M059J (cell line): ENCODE results near the gene TNFRSF12A. TPM values are rescaled to one million over a fixed set of nuclear protein-coding genes. Genes with fewer than 3 reads are reported as not detected.

ENCODE experiments used
- DNase-seq: peaks from one replicate; pipeline ENCODE4 v3.0.0-alpha.2; 2012; ENCODE audit warnings: low read depth
- total RNA-seq: library from RNA; depleted of rRNA; stranded (reverse); fragments of >200 nt; shearing (Covaris generic); gene quantifications from 2 replicates; pipeline ENCODE4 v1.2.3, GENCODE V29; 2014

The TNFRSF12A gene
- total RNA-seq, 1 experiment from 2014 or later, result 662 TPM

DNA sequence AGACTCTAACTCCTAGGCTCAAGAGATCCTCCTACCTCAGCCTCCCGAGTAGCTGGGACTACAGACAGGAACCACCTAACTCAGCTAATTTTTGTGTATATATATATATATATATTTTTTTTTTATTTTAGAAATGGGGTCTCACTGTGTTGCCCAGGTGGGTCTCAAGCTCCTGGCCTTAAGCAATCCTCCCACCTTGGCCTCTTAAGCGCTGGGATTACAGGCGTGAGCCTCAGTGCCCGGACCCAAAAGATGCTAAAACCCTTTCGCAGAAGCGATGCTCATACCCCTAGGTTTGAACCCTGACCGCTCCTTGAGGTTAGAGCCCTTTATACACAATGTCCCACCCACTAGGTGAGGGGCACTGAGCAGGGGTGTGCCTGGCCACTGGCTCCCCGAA lies 9.7 kb upstream of the TNFRSF12A start:
- no peak for DNase-seq

DNA sequence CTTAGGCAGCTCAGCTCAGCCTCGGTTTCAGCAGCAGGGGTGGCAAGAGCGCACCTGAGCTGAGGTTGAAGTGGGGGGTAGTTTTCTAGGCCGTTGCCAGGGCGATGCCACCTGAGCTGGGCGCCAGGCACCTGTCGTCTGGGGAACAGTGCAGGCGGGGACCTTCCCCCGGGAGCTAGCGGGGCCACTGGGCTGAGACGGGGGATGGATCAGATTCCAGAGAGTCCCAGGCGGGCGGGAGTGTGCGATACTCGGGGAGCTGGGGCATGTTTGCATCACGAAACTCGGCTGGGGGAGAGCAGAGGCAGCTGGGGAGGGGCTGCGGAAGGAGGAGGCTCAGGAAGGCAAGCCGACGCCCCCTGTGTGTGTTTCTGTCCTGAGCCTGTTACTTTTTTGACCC lies 7.9 kb upstream of the TNFRSF12A start:
- no peak for DNase-seq

DNA sequence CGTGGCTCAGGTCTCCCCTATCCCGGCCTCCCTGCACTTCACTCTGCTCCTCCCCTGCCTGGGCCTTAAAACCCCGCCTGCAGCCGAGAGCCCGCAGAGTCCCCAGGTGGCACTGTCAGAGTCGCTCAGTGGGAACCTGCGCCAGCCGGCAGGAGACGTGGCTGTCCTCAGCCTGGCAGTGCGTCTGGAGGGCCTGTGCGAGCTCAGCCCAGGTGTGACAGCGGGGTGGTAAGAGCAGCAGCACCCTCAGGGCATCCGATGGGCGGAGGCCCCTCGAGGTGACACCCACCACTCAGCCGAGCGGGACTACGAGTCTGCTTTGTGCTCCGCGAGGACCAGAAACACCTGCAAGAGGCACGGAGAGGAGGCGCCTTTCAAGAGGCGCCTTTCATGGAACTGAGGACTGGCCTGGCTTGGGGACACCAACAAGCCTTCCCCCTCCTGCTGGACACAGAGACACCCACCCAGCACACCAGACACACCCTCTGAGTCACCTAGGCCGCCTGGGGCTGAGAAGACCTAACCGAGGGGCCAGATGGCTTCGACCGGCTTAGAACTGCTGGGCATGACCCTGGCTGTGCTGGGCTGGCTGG lies 7.2 kb upstream of the TNFRSF12A start, which contains the start of gene CLDN9:
CLDN9 (plus strand) TSS at position 96 of the 593 bp plus-strand sequence; CDS start at position 536, 440 bp downstream.
- peak; percentile 29 for DNase-seq

DNA sequence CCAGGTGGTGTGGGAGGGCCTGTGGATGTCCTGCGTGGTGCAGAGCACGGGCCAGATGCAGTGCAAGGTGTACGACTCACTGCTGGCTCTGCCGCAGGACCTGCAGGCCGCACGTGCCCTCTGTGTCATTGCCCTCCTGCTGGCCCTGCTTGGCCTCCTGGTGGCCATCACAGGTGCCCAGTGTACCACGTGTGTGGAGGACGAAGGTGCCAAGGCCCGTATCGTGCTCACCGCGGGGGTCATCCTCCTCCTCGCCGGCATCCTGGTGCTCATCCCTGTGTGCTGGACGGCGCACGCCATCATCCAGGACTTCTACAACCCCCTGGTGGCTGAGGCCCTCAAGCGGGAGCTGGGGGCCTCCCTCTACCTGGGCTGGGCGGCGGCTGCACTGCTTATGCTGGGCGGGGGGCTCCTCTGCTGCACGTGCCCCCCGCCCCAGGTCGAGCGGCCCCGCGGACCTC lies 6.6 kb upstream of the TNFRSF12A start:
- peak; percentile 38 for DNase-seq

DNA sequence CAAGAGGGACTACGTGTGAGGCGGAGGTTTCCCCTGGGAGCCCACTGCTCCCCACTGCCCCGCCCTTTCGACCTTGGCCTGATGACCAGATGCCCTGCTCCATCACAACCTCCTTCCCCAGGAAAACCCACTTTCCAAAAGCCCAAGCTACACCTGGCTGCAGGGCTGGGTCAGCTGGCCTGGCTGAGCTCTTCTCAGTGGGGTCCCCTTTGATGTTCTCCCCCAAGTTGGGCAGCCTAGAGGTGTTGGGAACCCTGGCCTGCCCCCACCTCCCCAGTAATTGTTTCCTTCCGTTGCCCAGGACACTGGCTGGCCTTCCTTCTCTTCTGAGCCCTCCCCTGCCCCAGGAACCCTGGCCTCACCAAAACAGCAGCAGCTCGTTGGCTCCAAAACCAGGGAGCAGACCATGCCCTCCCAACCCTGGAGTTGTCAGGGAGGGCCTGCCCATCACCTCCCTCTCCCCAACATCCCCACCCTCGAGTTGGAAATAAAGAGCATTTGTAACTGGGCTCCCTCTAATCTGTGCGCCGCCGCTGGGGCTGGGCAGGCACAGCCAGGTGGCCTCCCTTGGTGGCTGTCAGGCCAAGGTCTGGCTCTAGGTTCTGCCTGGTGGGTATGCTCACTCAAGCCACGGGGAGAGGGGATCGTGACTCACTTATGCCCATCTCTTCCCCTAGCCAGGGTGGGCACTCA lies 6.0 kb upstream of the TNFRSF12A start:
- DNase-seq, result no peak

DNA sequence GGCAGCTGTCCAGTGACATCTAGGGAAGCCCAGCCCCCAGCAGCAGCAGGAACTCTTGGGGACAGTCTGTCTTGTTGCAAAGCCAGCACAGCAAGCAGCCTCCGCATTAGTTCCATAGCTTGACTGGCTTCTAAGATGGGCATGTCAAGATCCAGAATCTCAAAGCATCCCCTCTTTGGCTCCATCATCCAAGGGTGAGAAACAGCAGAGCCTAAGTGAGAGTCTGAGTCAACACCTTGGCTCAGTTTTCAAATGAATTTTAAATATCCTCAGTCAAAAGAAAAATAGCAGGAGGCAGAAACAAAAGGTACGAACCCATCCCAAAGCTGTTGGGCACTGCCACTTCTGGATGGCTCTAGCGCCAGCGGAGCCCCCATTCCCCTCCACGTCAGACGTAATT lies 5.2 kb upstream of the TNFRSF12A start:
- DNase-seq, result no peak

DNA sequence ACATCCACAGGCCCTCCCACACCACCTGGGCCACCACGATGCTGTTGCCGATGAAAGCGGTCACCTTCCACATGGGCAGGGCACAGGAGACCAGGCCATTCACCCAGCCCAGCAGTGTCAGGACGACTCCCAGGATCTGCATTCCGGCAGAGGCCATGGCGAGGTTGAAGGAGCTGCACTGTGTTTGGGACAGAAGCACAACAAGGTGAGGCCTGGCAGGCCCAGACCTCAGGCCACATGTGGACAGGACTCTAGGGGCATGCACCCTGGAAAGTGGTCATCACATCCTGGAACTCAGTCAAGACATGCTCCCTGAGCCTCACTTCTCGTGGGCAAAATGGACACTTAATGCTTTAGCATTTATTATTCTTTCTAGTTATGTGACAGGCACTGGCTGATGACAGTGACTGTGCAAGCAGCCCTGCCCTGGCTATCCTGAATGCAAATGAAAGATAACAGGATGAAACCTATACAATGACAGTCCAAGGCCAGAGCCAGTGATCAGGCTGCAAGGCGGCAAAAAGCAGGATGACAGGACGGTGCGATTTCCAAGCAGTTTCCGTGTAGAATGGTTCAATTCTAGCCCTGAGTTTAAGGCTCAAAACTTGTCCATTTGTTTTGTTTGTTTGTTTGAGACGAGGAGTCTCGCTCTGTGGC lies 4.2 kb upstream of the TNFRSF12A start:
- DNase-seq, result no peak

DNA sequence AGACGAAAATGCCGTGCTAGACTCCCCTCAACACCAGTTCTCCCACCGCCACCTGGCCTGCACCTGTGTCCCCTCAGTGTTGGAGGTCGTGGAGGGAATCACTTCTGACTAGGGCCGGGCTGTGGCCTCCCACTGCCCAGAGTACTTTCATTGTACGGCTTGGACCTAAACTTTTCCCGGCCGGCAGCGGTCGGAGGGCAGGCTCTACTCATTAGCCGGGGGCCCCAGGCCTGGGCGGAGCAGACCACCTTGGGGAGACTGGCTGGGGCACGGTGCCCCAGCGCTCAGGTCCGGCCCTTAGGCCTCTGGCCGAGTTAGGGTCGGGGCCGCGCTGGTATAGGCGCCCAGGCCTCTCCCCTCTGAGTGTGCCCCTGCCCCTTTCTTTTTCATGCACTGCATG lies 2.8 kb upstream of the TNFRSF12A start:
- DNase-seq, result no peak

DNA sequence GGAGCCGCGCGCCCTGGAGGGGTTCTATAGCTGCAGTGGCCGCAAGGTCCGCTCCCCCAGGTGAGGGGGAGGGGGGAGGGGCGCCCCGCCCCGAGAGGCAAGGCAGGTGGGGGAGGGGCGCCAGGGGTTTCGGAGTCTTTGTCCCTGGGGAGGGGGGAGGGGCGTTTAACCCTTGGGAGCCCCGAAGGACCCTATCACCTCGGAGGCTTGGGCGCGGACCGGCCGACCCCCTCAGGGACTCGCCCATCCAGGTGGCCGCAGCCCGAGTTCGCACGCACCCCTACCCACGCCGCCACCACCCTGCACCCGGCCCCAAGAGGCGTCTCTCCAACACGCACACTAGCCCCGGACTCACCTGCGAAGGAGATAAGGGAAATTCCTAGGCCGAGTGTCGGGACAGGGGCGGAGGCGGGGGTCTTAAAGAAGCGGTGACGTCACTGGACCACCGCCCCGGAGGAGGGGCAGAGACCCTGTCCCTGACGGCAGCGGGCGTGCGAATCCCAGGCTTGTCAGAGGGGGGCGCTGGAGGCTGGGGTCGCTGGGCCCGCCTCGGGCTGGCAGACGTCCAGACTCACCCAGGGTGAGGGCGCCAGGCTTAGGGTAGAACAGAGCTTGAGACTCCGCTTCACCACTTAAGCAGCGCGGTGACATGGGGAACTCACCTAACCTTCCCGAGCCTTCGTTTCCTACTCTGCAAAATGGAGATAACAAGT lies 2.2 kb upstream of the TNFRSF12A start, which contains the start of gene CLDN6:
CLDN6 (minus strand) TSS at position 390 of the 713 bp plus-strand sequence. CDS start 2,162 bp downstream, outside the sequence.
- no peak for DNase-seq

DNA sequence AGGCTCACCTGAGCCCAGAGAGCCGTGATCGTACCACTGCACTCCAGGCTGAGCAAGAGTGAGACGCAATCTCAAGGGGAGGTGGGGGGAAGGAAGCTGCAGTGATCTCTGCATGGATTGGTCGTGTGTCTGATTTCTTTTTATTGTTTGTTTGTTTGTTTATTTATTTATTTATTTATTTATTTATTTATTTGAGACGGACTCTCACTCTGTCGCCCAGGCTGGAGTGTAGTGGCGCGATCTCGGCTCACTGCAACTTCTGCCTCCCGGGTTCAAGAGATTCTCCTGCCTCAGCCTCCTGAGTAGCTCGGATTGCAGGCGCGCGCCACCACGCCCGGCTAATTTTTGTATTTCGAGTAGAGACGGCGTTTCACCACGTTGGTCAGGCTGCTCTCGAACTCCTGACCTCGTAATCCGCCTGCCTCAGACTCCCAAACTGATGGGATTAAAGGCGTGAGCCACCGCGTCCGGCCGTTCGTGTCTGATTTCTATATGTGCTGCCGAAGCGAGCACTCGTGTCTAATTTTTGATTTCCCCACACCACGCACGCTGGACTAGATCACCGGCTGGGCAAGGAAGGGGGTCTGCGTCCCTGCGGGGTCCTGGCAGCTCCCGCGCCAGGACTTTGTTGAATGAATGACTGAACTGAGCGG lies 448 bp upstream of the TNFRSF12A start:
- DNase-seq, result no peak

DNA sequence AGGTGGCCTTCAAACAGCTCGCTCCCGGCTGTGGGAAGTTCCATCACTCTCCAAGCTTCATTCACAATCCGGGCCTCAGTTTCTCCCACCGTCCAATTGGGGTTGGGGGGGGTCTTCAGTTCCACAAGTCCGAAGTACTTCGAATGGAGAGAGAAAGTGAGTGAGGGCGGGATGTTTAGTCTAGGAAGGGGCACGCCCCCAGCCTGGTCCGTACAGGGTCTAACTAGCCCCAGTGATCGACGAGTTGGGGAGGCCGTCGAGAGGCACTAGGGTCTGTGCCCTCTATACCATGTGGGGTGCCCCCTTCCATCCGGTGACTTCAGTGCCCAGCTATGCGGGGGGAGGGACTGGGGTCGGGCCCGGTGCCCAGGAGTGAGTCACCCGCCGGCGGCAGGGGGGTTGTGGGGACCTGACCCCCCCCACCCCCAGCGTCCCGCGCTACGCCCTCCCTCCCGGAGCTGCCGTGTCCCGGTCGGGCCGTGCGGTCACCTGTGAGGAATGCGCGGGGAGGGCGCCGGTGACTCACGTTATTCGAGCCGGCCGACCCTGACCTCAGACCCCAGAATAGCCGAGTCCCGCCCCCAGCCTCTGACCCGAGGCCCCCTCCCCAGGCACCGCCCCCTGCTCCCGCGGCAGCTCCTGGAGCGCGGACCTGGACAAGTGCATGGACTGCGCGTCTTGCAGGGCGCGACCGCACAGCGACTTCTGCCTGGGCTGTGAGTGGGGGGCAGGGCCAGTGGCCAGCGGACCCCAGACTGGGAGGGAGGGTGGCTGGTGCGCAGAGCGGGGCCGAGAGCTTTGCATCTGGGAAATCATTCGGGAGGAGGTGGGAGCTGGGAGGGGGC lies 658 bp downstream of the TNFRSF12A start:
- peak; percentile 91 for DNase-seq

DNA sequence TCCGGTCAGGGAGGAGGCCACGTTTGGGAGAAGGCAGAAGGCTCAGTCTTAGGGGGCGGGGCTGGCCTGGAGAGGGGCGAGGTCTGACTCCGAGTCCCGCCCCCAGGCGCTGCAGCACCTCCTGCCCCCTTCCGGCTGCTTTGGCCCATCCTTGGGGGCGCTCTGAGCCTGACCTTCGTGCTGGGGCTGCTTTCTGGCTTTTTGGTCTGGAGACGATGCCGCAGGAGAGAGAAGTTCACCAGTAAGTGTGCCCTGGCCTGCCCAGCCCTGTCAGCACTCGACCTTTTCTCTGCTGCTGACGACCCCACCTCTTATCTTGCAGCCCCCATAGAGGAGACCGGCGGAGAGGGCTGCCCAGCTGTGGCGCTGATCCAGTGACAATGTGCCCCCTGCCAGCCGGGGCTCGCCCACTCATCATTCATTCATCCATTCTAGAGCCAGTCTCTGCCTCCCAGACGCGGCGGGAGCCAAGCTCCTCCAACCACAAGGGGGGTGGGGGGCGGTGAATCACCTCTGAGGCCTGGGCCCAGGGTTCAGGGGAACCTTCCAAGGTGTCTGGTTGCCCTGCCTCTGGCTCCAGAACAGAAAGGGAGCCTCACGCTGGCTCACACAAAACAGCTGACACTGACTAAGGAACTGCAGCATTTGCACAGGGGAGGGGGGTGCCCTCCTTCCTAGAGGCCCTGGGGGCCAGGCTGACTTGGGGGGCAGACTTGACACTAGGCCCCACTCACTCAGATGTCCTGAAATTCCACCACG lies 1.5 kb downstream of the TNFRSF12A start:
- peak; percentile 99 for DNase-seq

DNA sequence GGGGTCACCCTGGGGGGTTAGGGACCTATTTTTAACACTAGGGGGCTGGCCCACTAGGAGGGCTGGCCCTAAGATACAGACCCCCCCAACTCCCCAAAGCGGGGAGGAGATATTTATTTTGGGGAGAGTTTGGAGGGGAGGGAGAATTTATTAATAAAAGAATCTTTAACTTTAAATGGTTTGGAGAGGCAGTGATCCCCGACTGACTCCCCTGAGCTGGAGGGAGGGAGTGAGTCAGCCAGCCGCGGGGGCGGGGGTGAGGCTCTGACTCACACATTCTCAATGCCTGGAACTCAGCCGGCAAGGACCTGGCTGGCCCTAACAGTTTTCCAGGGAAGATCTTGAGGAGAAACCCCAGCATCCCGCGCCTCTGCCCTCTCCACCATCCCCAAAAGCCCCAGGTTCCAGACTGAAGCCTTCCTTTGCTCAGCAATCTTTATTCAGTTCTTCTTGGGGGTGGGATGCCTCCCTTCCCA lies 2.1 kb downstream of the TNFRSF12A start:
- DNase-seq, result peak; percentile 96

DNA sequence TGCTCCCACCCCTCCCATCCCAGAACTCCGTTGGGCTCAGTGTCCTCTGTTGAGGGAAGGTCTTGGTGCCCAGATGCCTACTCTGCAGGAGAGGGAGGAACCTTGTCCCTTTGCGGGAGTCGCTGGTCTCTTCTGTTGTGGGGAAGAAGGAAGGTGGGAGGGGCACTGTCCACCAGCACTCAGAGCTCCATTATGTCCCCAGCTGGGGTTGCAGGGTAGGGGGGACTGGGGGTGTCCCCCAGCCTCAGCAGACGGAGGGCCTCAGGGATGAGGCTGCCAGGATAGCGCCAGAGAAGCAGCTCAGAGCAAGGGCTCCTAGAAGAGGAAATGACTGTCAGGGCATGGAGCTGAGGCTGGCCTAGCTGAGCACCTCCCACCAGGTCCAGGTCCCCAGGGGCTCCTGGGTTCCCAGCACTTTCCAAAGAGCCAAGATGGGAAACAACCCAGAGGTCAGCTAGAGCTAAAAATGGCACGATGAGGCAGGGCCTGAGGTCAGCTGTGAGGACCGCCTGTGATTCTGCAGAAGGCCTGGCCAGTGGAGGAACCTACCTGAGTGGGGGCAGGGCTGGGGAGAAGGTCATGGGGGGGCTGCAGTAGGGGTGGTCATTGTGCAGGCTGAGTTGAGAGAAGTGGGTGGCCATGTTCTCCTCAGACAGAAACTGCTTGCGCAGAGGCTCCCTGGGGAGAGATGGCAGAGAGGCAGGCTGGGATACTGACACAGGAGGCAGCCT lies 2.7 kb downstream of the TNFRSF12A start:
- DNase-seq, result no peak

DNA sequence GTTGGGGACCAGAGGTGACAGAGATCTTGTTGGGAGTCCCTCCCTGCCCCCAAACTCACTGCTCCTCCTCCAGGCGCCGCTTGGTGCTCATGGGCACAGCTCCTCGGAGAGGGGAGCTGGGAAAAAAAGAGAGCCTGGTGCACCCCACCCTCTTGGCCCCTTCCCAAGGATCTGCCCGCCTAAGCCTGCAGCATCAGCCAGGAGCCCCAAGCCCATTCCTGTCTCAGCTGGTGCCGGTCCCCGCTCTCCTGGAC lies 3.2 kb downstream of the TNFRSF12A start:
- DNase-seq, result peak; percentile 96

DNA sequence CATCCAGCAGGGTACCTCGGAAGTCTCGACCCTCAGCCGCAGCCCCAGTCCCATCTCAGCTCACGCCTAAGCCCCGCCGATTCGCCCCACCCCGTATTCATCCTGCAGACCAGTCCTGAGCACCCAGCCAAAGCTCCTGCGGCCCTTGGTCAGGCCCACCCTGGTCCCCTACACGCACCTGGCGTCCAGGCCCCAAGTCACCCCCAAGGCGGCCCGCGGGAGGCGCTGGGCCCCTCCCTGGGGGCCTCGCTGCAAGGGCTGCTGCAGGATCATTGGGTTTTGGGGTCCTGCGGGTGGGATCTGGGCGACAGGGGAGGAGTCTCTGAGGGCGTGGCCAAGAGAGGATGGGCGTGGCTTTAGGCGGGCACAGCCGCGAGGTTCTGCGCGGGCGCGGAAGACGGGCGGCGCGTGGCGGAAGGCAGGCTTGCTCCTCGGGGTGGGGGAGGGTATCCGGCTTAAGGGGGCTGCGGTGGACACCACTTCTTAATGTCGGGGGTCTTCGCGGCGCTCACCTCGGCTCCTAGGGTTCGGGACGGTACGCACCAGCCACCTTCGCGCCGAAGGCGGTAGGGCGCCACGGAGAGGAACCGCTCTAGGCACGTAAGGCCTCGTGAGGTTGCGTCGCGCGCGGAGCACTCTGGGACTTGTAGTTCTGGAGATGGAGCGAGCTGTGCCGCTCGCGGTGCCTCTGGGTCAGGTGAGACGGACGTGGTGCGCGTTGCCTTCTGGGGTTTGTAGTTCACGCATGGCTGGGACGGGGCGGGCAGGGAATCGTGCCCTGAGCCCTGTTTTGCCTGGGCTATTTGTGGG lies 3.7 kb downstream of the TNFRSF12A start, which contains the start of the genes HCFC1R1 and THOC6:
HCFC1R1 (minus strand) TSS at position 274 of the 810 bp plus-strand sequence; CDS start at position 273, 1 bp downstream.
THOC6 (plus strand) TSS at position 367 of the 810 bp plus-strand sequence; CDS start at position 659, 292 bp downstream.
- DNase-seq, result peak; percentile 98

DNA sequence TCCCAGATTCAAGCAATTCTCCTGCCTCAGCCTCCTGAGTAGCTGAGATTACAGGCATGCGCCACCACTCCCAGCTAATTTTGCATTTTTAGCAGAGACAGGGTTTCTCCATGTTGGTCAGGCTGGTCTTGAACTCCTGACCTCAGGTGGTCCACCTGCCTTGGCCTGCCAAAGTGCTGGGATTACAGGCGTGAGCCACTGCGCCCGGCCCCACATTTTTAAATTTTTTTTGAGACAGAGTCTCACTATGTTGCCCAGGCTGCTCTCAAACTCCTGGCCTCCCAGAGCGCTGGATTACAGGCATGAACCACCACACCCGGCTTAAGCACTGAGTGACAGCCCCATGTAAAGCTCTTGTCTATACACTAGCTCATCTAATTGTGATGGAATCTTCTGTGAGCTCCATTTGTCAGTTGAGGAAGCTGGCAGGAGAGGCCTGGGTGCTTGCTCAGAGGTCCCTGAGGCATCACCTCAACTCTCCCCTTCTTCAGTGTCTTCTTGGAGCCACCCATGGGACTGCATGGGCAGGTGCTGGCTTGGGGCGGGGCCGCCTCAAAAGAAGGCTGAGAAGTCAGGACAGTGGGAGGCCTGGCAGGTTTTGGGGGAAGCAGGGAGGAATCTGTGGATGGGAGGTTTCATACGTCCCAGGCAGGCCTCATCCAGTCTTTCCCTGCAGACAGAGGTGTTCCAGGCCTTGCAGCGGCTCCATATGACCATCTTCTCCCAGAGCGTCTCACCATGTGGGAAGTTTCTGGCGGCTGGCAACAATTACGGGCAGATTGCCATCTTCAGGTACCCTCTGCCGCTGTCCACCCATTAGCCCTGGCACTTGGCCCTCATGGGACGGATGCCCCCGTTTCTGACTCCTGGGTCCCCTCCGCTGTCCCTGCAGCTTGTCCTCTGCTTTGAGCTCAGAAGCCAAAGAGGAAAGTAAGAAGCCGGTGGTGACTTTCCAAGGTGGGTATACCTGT lies 5.1 kb downstream of the TNFRSF12A start:
- no peak for DNase-seq
